ENCODE results near the gene ATL2. TPM values are rescaled to one million over a fixed set of nuclear protein-coding genes. Genes with fewer than 3 reads are reported as not detected.

ATL2 gene
- total RNA-seq, 1 donor from 2014 or later: 45.8 TPM

DNA sequence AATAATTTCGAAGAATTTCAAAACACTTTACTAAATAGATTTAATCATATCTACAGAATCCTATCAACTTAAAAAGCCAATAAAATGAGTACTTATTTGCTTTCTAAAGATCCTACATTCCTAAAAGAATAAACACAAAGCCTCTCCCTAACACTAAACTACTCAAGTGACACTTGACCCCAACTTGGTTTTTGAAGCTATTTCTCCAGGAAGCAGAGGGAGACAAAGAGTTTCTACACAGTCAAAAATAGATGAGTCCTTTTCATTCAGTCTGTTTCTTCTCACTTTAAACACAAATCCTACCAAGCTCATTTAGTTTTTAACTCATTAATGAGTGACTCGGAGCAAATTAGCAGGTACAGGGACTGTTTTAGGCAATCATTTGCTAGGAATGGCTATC, 2.1 kb downstream of the ATL2 start:
- Mint-ChIP-seq H3K9me3 (ENCODE audit: unreplicated experiment) (no peaks in the 10 kb centered on the region), H3K27ac (ENCODE audit: unreplicated experiment) (peak overlapping the region; percentile 81), H3K27me3 (ENCODE audit: unreplicated experiment) (peaks cover under 1% of the 10 kb centered on the region), H3K4me3 (ENCODE audit: unreplicated experiment) (peak overlapping the region; percentile 87), H3K36me3 (ENCODE audit: unreplicated experiment) (peaks cover 2% of the 10 kb centered on the region), H3K4me1 (ENCODE audit: unreplicated experiment) (peaks cover 38% of the 10 kb centered on the region)
- TF ChIP-seq, protein P1, sequence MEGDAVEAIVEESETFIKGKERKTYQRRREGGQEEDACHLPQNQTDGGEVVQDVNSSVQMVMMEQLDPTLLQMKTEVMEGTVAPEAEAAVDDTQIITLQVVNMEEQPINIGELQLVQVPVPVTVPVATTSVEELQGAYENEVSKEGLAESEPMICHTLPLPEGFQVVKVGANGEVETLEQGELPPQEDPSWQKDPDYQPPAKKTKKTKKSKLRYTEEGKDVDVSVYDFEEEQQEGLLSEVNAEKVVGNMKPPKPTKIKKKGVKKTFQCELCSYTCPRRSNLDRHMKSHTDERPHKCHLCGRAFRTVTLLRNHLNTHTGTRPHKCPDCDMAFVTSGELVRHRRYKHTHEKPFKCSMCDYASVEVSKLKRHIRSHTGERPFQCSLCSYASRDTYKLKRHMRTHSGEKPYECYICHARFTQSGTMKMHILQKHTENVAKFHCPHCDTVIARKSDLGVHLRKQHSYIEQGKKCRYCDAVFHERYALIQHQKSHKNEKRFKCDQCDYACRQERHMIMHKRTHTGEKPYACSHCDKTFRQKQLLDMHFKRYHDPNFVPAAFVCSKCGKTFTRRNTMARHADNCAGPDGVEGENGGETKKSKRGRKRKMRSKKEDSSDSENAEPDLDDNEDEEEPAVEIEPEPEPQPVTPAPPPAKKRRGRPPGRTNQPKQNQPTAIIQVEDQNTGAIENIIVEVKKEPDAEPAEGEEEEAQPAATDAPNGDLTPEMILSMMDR (IDR thresholded peaks at IDR 0.05): peak; percentile 40
- no peak for DNase-seq (ENCODE audit: extremely low spot score, unreplicated experiment)

DNA sequence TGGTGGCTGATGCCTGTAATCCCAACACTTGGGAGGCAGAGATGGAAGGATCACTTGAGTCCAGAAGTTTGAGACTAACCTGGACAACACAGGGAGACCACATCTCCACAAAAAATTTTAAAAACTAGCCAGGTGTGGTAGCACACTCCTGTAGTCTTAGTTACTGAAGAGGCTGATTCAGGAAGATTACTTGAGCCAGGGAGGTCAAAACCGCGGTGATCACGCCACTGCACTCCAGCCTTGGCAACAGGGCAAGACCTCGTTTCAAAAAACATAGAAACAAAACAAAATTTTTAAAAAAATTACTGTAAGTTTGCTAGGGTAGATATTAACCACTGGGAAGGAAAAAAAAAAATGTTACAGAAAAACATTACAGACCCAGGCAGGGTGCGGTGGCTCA, 5.8 kb downstream of the ATL2 start:
- H3K27me3 Mint-ChIP-seq (ENCODE audit: unreplicated experiment): no peaks in the 10 kb centered on the region
- H3K27ac Mint-ChIP-seq (ENCODE audit: unreplicated experiment): no peak overlapping the region
- TF ChIP-seq, protein P1 (IDR thresholded peaks at IDR 0.05): no peak
- H3K4me1 Mint-ChIP-seq (ENCODE audit: unreplicated experiment): peaks cover 27% of the 10 kb centered on the region
- peaks cover 2% of the 10 kb centered on the region for H3K36me3 Mint-ChIP-seq (ENCODE audit: unreplicated experiment)
- H3K9me3 Mint-ChIP-seq (ENCODE audit: unreplicated experiment): no peaks in the 10 kb centered on the region
- no peak for DNase-seq (ENCODE audit: extremely low spot score, unreplicated experiment)
- H3K4me3 Mint-ChIP-seq (ENCODE audit: unreplicated experiment): no peak overlapping the region

GRCh38 chr2:38370664-38371063, 6.4 kb downstream of the ATL2 start:
- peaks cover 2% of the 10 kb centered on the region for H3K36me3 Mint-ChIP-seq (ENCODE audit: unreplicated experiment)
- H3K9me3 Mint-ChIP-seq (ENCODE audit: unreplicated experiment): no peaks in the 10 kb centered on the region
- H3K27ac Mint-ChIP-seq (ENCODE audit: unreplicated experiment): no peak overlapping the region
- TF ChIP-seq, protein P1 (IDR thresholded peaks at IDR 0.05): no peak
- no peak overlapping the region for H3K4me3 Mint-ChIP-seq (ENCODE audit: unreplicated experiment)
- H3K4me1 Mint-ChIP-seq (ENCODE audit: unreplicated experiment): peaks cover 28% of the 10 kb centered on the region
- H3K27me3 Mint-ChIP-seq (ENCODE audit: unreplicated experiment): no peaks in the 10 kb centered on the region
- no peak for DNase-seq (ENCODE audit: extremely low spot score, unreplicated experiment)

DNA sequence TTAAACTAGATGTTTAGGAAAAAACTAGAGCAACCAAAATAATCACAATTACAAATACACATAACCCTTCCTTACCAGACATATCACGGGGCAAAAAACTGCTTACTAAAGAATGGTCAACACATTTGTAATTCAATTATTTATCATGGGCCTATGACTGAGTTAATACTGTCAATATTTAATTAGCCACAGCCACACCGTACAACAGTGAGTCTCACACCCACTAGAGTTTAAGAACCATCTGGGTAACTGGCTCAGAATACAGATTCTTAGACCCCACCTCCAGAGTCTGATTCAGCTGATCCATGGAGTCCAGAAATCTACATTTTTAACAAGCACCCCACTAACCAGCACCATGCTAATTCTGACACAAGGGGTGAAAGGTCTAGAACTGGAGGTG, 14.8 kb downstream of the ATL2 start:
- H3K9me3 Mint-ChIP-seq (ENCODE audit: unreplicated experiment): no peaks in the 10 kb centered on the region
- no peak for DNase-seq (ENCODE audit: extremely low spot score, unreplicated experiment)
- TF ChIP-seq, protein P1 (IDR thresholded peaks at IDR 0.05): no peak
- H3K27me3 Mint-ChIP-seq (ENCODE audit: unreplicated experiment): no peaks in the 10 kb centered on the region
- peaks cover 31% of the 10 kb centered on the region for H3K4me1 Mint-ChIP-seq (ENCODE audit: unreplicated experiment)
- H3K36me3 Mint-ChIP-seq (ENCODE audit: unreplicated experiment): no peaks in the 10 kb centered on the region
- H3K27ac Mint-ChIP-seq (ENCODE audit: unreplicated experiment): no peak overlapping the region
- H3K4me3 Mint-ChIP-seq (ENCODE audit: unreplicated experiment): no peak overlapping the region

- H3K9me3 Mint-ChIP-seq (ENCODE audit: unreplicated experiment): no peaks in the 10 kb centered on the region
- no peaks in the 10 kb centered on the region for H3K27me3 Mint-ChIP-seq (ENCODE audit: unreplicated experiment)
- DNase-seq (ENCODE audit: extremely low spot score, unreplicated experiment): no peak
- H3K4me1 Mint-ChIP-seq (ENCODE audit: unreplicated experiment): peaks cover 23% of the 10 kb centered on the region
- no peak overlapping the region for H3K27ac Mint-ChIP-seq (ENCODE audit: unreplicated experiment)
- H3K36me3 Mint-ChIP-seq (ENCODE audit: unreplicated experiment): no peaks in the 10 kb centered on the region
- TF ChIP-seq, protein P1 (IDR thresholded peaks at IDR 0.05): no peak
- H3K4me3 Mint-ChIP-seq (ENCODE audit: unreplicated experiment): no peak overlapping the region
Measured at GRCh38 chr2:38360177-38360576, 16.9 kb downstream of the ATL2 start.

All from osteocyte (in vitro differentiated cells).